Inferior parietal cortex (tissue), 1 donor: ENCODE measurements around the gene SLC23A2.
"Not testable (repeated sequence)": the region's sequence is repeated elsewhere in the genome, so short reads cannot be mapped to it uniquely, and the experiment has no call there.

Experiments
- DNase-seq: peaks from one replicate; pipeline ENCODE4 v3.0.0-alpha.2; 2016; ENCODE audit errors: extremely low spot score

SLC23A2 gene

GRCh38 chr20:5008759-5009158 lies 7.4 kb upstream of the SLC23A2 start:
- no peak for DNase-seq

GRCh38 chr20:5005326-5005725 lies 4.0 kb upstream of the SLC23A2 start:
- no peak for DNase-seq

- not testable (repeated sequence) for DNase-seq
Observed at GRCh38 chr20:5004825-5005224, 3.5 kb upstream of the SLC23A2 start.

GRCh38 chr20:5003626-5004025 lies 2.3 kb upstream of the SLC23A2 start:
- no peak for DNase-seq

GRCh38 chr20:5002077-5002413 lies 735 bp upstream of the SLC23A2 start:
- DNase-seq: no peak

- DNase-seq: peak; percentile 56
Observed at GRCh38 chr20:5000263-5001173, 792 bp downstream of the SLC23A2 start.

GRCh38 chr20:4999788-5000187 lies 1.5 kb downstream of the SLC23A2 start:
- DNase-seq: no peak

- no peak for DNase-seq
Observed at GRCh38 chr20:4998160-4998651, 3.1 kb downstream of the SLC23A2 start.

- no peak for DNase-seq
Observed at GRCh38 chr20:4997222-4997621, 4.1 kb downstream of the SLC23A2 start.

GRCh38 chr20:4989570-4989969 lies 11.7 kb downstream of the SLC23A2 start:
- DNase-seq: no peak

GRCh38 chr20:4987130-4987529 lies 14.2 kb downstream of the SLC23A2 start:
- DNase-seq: no peak

GRCh38 chr20:4985658-4986057 lies 15.7 kb downstream of the SLC23A2 start:
- no peak for DNase-seq

GRCh38 chr20:4982281-4982680 lies 19.0 kb downstream of the SLC23A2 start:
- no peak for DNase-seq

- no peak for DNase-seq
Observed at GRCh38 chr20:4979841-4980410, 21.4 kb downstream of the SLC23A2 start.

GRCh38 chr20:4978050-4978918 lies 23.0 kb downstream of the SLC23A2 start:
- DNase-seq: no peak

- DNase-seq: not testable (repeated sequence)
Observed at GRCh38 chr20:4976014-4976413, 25.3 kb downstream of the SLC23A2 start.

- DNase-seq: no peak
Observed at GRCh38 chr20:4973330-4974097, 27.8 kb downstream of the SLC23A2 start.

- DNase-seq: no peak
Observed at GRCh38 chr20:4972506-4973251, 28.6 kb downstream of the SLC23A2 start.

GRCh38 chr20:4971064-4971463 lies 30.2 kb downstream of the SLC23A2 start:
- no peak for DNase-seq

GRCh38 chr20:4967752-4968477 lies 33.4 kb downstream of the SLC23A2 start:
- DNase-seq: no peak
